PFSK-1 (cell line): ENCODE measurements around the gene RASA3.

Experiments used
- FOXP2 ChIP-seq: optimal IDR thresholded peaks from 2 replicates; pipeline ENCODE3; 2011; ENCODE audit warnings: borderline replicate concordance, control low read depth, inconsistent platforms; ENCODE audit not compliant: insufficient read depth; ENCODE audit errors: extremely low read length, extremely low read depth
- POLR2AphosphoS5 ChIP-seq: IDR thresholded peaks from 2 replicates; pipeline ENCODE4 v1.6.1; 2012; ENCODE audit warnings: low read depth, mild to moderate bottlenecking, control low read depth, low read length, moderate library complexity
- REST ChIP-seq, 2 experiments: IDR thresholded peaks; 2 replicates each; pipeline versions ENCODE4 v1.6.1 to v1.8.0; 2011 to 2012; ENCODE audit warnings: low read depth in 2 of 2, low read length in 2 of 2, control low read depth in 1 of 2, inconsistent platforms in 1 of 2, mild to moderate bottlenecking in 1 of 2, moderate library complexity in 1 of 2; ENCODE audit not compliant: insufficient read depth in 1 of 2
- SIN3A ChIP-seq: IDR thresholded peaks from 2 replicates; pipeline ENCODE4 v1.6.1; 2012; ENCODE audit warnings: mild to moderate bottlenecking, low read length, moderate library complexity, borderline replicate concordance; ENCODE audit not compliant: insufficient read depth
- TAF1 ChIP-seq: IDR thresholded peaks from 2 replicates; pipeline ENCODE4 v1.6.1; 2012; ENCODE audit warnings: low read length, control low read depth, borderline replicate concordance; ENCODE audit not compliant: insufficient read depth

The RASA3 gene

GRCh38 chr13:113990321-113990837, 142.0 kb downstream of the RASA3 start:
- TF ChIP-seq SIN3A (no peak), REST (IDR thresholded peaks at IDR 0.05; ENCODE audit: insufficient read depth in 1 of 2, low read depth in 2 of 2, low read length in 2 of 2) (no peak), POLR2AphosphoS5 (no peak), TAF1 (no peak), FOXP2 (no peak)

- TF ChIP-seq REST (IDR thresholded peaks at IDR 0.05; ENCODE audit: insufficient read depth in 1 of 2, low read depth in 2 of 2, low read length in 2 of 2) (no peak), SIN3A (no peak), POLR2AphosphoS5 (no peak), TAF1 (no peak), FOXP2 (no peak)
Measured at GRCh38 chr13:113989585-113990300, 142.7 kb downstream of the RASA3 start.

- TF ChIP-seq REST (IDR thresholded peaks at IDR 0.05; ENCODE audit: insufficient read depth in 1 of 2, low read depth in 2 of 2, low read length in 2 of 2) (no peak), SIN3A (no peak), FOXP2 (no peak), TAF1 (no peak), POLR2AphosphoS5 (no peak)
Measured at GRCh38 chr13:113982296-113982661, 150.1 kb downstream of the RASA3 start.

- TF ChIP-seq SIN3A (no peak), REST (IDR thresholded peaks at IDR 0.05; ENCODE audit: insufficient read depth in 1 of 2, low read depth in 2 of 2, low read length in 2 of 2) (no peak), FOXP2 (no peak), TAF1 (no peak), POLR2AphosphoS5 (no peak)
Measured at GRCh38 chr13:113981611-113982295, 150.7 kb downstream of the RASA3 start.
